HepG2 (cell line): ENCODE results near the gene CAD. TPM values are rescaled to one million over a fixed set of nuclear protein-coding genes. Genes with fewer than 3 reads are reported as not detected.

ENCODE experiments used
- KLF16 ChIP-seq, 2 experiments: sonication (generic) in 1 of 2; formaldehyde crosslinking in 1 of 2; IDR thresholded peaks; 2 replicates each; pipeline versions ENCODE4 v1.6.1 to v1.8.0; 2016 to 2023; ENCODE audit warnings: missing genetic modification reagents in 2 of 2, missing compliant biosample characterization in 1 of 2
- NFKBIZ ChIP-seq: IDR thresholded peaks from 2 replicates; pipeline ENCODE4 v1.6.1; 2018; ENCODE audit warnings: missing genetic modification reagents, missing compliant biosample characterization
- PATZ1 ChIP-seq: sonication (generic); formaldehyde crosslinking; IDR thresholded peaks from 2 replicates; pipeline ENCODE4 v1.4.0; 2020; ENCODE audit warnings: missing genetic modification reagents
- PRDM4 ChIP-seq: sonication (generic); formaldehyde crosslinking; IDR thresholded peaks from 2 replicates; pipeline ENCODE4 v1.9.0; 2021; ENCODE audit warnings: missing genetic modification reagents, borderline replicate concordance
- RBAK ChIP-seq: sonication (generic); formaldehyde crosslinking; IDR thresholded peaks from 2 replicates; pipeline ENCODE4 v1.5.1; 2020; ENCODE audit warnings: mild to moderate bottlenecking, missing genetic modification reagents
- ZBTB20 ChIP-seq: sonication (generic); formaldehyde crosslinking; IDR thresholded peaks from 2 replicates; pipeline ENCODE4 v1.8.1; 2023; ENCODE audit warnings: missing genetic modification reagents, low read depth, mild to moderate bottlenecking, borderline replicate concordance
- ZNF235 ChIP-seq: sonication (generic); formaldehyde crosslinking; IDR thresholded peaks from 2 replicates; pipeline ENCODE4 v1.8.1; 2023; ENCODE audit warnings: mild to moderate bottlenecking, missing genetic modification reagents, borderline replicate concordance
- ZNF556 ChIP-seq: sonication (generic); formaldehyde crosslinking; IDR thresholded peaks from 2 replicates; pipeline ENCODE4 v1.4.0; 2020; ENCODE audit warnings: mild to moderate bottlenecking, missing genetic modification reagents, borderline replicate concordance
- polyA plus RNA-seq, 8 experiments: library from polyadenylated mRNA; depleted of rRNA in 3 of 8; stranded (reverse) in 7 of 8; unstranded in 1 of 8; fragments of >200 nt; fragmentation: Illumina TruSeq in 4 of 8; extraction: Trizol in 4 of 8; gene quantifications; 2 replicates each; pipeline versions ENCODE4 v1.2.1 to v1.2.3, GENCODE V29; 2011 to 2016; ENCODE audit warnings: low read depth in 4 of 8, missing spikeins in 1 of 8, mixed read lengths in 1 of 8; ENCODE audit not compliant: insufficient read depth in 1 of 8
- total RNA-seq, 5 experiments: library from RNA; depleted of rRNA; stranded (reverse); fragments of >200 nt; fragmentation: Illumina TruSeq; extraction: Trizol; gene quantifications; 2 replicates each; pipeline ENCODE4 v1.2.3, GENCODE V29; 2016; ENCODE audit warnings: low read depth in 1 of 5
- TF ChIP-seq, protein P1 (sequence below), 2 experiments: sonication (generic) in 1 of 2; formaldehyde crosslinking in 1 of 2; IDR thresholded peaks; 2 replicates each; pipeline versions ENCODE4 v1.6.1 to v1.9.0; 2014 to 2022; ENCODE audit warnings: antibody characterized with exemption in 1 of 2, borderline replicate concordance in 1 of 2, inconsistent platforms in 1 of 2, low read depth in 1 of 2, missing genetic modification reagents in 1 of 2
- TF ChIP-seq, protein P2 (sequence below): sonication (generic); formaldehyde crosslinking; IDR thresholded peaks from 2 replicates; pipeline ENCODE4 v1.5.0; 2020; ENCODE audit warnings: missing genetic modification reagents
- TF ChIP-seq, protein P3 (sequence below): sonication (generic); formaldehyde crosslinking; IDR thresholded peaks from 2 replicates; pipeline ENCODE4 v1.4.0; 2020; ENCODE audit warnings: mild to moderate bottlenecking, low read depth, missing genetic modification reagents

CAD gene
- total and polyA plus RNA-seq, 2 of the 13 experiments (the other 11 are each of a cell fraction or from before 2014, with no cell fraction given) = 21.7 to 37.0 TPM

- TF ChIP-seq, protein P1, sequence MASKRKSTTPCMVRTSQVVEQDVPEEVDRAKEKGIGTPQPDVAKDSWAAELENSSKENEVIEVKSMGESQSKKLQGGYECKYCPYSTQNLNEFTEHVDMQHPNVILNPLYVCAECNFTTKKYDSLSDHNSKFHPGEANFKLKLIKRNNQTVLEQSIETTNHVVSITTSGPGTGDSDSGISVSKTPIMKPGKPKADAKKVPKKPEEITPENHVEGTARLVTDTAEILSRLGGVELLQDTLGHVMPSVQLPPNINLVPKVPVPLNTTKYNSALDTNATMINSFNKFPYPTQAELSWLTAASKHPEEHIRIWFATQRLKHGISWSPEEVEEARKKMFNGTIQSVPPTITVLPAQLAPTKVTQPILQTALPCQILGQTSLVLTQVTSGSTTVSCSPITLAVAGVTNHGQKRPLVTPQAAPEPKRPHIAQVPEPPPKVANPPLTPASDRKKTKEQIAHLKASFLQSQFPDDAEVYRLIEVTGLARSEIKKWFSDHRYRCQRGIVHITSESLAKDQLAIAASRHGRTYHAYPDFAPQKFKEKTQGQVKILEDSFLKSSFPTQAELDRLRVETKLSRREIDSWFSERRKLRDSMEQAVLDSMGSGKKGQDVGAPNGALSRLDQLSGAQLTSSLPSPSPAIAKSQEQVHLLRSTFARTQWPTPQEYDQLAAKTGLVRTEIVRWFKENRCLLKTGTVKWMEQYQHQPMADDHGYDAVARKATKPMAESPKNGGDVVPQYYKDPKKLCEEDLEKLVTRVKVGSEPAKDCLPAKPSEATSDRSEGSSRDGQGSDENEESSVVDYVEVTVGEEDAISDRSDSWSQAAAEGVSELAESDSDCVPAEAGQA (IDR thresholded peaks at IDR 0.05; ENCODE audit: low read depth) = no peak; the same call in 1 of the 2 replicates
- TF ChIP-seq, protein P1 (CRISPR knock-in tag; IDR thresholded peaks at IDR 0.05; ENCODE audit: borderline replicate concordance) = no peak
- no peak for TF ChIP-seq ZBTB20 (CRISPR knock-in tag)
- TF ChIP-seq ZNF556 = no peak
- no peak for TF ChIP-seq RBAK (CRISPR knock-in tag)
- TF ChIP-seq KLF16 (CRISPR knock-in tag; IDR thresholded peaks at IDR 0.05) = peak; percentile 35 to 77; a peak in 1 of 4 replicates
- TF ChIP-seq ZNF235 = no peak; the same call in 1 of the 2 replicates
- TF ChIP-seq PATZ1 (CRISPR knock-in tag) = no peak; the same call in 1 of the 2 replicates
- TF ChIP-seq NFKBIZ (CRISPR knock-in tag) = no peak
- TF ChIP-seq, protein P2, sequence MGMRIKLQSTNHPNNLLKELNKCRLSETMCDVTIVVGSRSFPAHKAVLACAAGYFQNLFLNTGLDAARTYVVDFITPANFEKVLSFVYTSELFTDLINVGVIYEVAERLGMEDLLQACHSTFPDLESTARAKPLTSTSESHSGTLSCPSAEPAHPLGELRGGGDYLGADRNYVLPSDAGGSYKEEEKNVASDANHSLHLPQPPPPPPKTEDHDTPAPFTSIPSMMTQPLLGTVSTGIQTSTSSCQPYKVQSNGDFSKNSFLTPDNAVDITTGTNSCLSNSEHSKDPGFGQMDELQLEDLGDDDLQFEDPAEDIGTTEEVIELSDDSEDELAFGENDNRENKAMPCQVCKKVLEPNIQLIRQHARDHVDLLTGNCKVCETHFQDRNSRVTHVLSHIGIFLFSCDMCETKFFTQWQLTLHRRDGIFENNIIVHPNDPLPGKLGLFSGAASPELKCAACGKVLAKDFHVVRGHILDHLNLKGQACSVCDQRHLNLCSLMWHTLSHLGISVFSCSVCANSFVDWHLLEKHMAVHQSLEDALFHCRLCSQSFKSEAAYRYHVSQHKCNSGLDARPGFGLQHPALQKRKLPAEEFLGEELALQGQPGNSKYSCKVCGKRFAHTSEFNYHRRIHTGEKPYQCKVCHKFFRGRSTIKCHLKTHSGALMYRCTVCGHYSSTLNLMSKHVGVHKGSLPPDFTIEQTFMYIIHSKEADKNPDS (CRISPR knock-in tag) = no peak
- no peak for TF ChIP-seq PRDM4
- TF ChIP-seq, protein P3, sequence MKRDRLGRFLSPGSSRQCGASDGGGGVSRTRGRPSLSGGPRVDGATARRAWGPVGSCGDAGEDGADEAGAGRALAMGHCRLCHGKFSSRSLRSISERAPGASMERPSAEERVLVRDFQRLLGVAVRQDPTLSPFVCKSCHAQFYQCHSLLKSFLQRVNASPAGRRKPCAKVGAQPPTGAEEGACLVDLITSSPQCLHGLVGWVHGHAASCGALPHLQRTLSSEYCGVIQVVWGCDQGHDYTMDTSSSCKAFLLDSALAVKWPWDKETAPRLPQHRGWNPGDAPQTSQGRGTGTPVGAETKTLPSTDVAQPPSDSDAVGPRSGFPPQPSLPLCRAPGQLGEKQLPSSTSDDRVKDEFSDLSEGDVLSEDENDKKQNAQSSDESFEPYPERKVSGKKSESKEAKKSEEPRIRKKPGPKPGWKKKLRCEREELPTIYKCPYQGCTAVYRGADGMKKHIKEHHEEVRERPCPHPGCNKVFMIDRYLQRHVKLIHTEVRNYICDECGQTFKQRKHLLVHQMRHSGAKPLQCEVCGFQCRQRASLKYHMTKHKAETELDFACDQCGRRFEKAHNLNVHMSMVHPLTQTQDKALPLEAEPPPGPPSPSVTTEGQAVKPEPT (CRISPR knock-in tag) = no peak; the same call in 1 of the 2 replicates
These were observed at the start of gene CAD (continued) for GRCh38 chr2:27217173-27218121.
